ENCODE results near the gene RALBP1.

The RALBP1 gene

GRCh38 chr18:9550429-9550828, 75.1 kb downstream of the RALBP1 start:
- no peak for ATAC-seq
- DNase-seq = no peak

DNA sequence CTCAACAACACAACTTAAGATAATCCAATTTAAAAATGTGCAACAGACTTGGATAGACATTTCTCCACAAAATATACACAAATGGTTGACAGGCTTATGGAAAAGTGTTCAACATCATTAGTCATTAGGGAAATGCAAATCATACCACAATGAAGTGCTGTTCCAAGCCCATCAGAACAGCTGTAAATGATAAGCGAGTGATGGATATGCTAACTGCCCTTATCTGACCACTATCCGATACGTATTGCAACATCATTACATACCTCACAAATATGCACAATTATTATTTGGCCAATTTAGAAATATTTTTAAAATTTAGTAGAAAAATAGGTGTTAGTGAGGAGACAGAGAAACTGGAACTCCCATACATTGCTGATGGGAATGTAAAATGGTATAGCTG, 76.9 kb downstream of the RALBP1 start:
- ATAC-seq = no peak
- DNase-seq = no peak

- ATAC-seq (no peak), DNase-seq (no peak)
These were observed 77.3 kb downstream of the RALBP1 start for GRCh38 chr18:9552616-9553015.

GRCh38 chr18:9557250-9557943, 82.1 kb downstream of the RALBP1 start:
- ATAC-seq (no peak), DNase-seq (no peak)

- no peak for ATAC-seq
- no peak for DNase-seq
These were observed 83.2 kb downstream of the RALBP1 start for GRCh38 chr18:9558387-9559064.

GRCh38 chr18:9559253-9559652, 83.9 kb downstream of the RALBP1 start:
- ATAC-seq (no peak), DNase-seq (no peak)

GRCh38 chr18:9561759-9562158, 86.4 kb downstream of the RALBP1 start:
- ATAC-seq = no peak
- DNase-seq = no peak

GRCh38 chr18:9562584-9562983, 87.3 kb downstream of the RALBP1 start:
- ATAC-seq = no peak

GRCh38 chr18:9563331-9563730, 88.0 kb downstream of the RALBP1 start:
- no peak for ATAC-seq
- no peak for DNase-seq

More at GRCh38 chr18:9562584-9562983, 87.3 kb downstream of the RALBP1 start:
- DNase-seq = no peak

- no peak for DNase-seq
- no peak for ATAC-seq
These were observed 90.1 kb downstream of the RALBP1 start for GRCh38 chr18:9565407-9565806.

GRCh38 chr18:9568186-9568585, 92.9 kb downstream of the RALBP1 start:
- ATAC-seq (no peak), DNase-seq (no peak)

- no peak for DNase-seq
- no peak for ATAC-seq
These were observed 93.9 kb downstream of the RALBP1 start for GRCh38 chr18:9569178-9569577.

DNA sequence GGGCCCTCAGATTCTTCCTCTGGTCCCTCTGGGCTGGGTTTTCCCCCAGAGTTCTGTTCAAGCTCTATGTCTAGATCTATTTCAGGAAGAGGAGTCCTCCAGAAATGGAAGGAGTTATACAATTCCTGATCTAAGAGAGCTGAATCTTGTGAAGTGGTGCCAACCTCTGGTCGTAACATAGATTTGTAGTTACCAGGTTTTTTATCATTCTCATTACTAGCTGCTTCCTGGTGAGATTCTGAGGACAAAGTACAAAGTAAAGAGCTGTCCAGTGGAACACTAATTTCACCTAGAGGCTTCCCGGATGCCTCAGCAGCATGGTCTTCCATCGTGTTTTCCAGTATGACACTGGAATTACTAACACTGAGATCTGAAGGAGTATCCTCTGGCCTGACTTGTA, 94.9 kb downstream of the RALBP1 start:
- DNase-seq (no peak), ATAC-seq (no peak)

DNA sequence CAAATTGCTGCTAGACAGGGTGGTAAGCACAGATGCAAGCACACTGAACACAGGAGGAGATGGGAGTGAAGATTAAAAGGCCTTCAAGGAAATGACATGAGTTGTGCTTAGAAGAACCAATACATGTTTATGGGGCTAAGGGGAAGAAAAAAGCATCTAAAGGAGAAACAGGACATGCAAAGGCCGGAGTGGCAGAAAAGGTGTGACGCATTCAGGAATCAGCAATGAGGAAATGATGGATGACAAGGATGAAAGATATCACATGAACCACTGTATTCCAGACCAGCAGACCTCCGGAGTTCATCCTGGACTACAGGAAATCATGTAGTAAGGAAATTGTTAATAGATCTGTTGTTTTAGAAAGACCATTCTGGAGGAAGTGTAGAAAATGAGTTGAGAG, 96.2 kb downstream of the RALBP1 start:
- no peak for ATAC-seq
- DNase-seq = no peak

- ATAC-seq (no peak), DNase-seq (no peak)
These were observed 99.3 kb downstream of the RALBP1 start for GRCh38 chr18:9574473-9575115.

DNA sequence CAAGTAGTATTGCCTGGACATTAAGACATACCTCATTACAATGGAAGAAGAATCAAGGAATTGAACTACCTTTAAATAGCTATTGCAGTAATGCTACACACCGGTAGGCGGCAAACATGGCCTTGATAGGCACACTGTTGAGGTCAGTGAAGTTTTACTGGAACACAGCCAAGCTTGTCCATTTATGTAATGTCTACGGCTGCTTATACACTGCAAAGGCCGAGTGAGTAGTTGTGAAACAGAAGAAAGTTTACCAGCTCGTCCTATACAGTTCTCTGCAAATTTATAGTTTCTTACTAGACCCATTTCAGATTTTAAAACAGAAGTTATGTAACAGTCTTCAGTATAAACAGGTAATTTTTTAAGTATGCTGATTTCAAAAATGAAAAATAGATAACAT, 100.2 kb downstream of the RALBP1 start:
- ATAC-seq = no peak

GRCh38 chr18:9577361-9577760, 102.0 kb downstream of the RALBP1 start:
- DNase-seq (no peak), ATAC-seq (no peak)

More for the DNA sequence above, 100.2 kb downstream of the RALBP1 start:
- DNase-seq = peak; percentile 13

GRCh38 chr18:9578306-9578705, 103.0 kb downstream of the RALBP1 start:
- DNase-seq = no peak
- ATAC-seq = no peak

- no peak for ATAC-seq
- no peak for DNase-seq
These were observed 106.4 kb downstream of the RALBP1 start for GRCh38 chr18:9581667-9582066.

- DNase-seq (no peak), ATAC-seq (no peak)
These were observed 111.5 kb downstream of the RALBP1 start for GRCh38 chr18:9586814-9587213.
